Transverse colon (tissue), 4 donors: ENCODE data around the gene MAL. TPM values are rescaled to one million over a fixed set of nuclear protein-coding genes. Genes with fewer than 3 reads are reported as not detected.

Source experiments
- DNase-seq: peaks from one replicate; pipeline ENCODE4 v3.0.0-alpha.2; 2019
- H3K27ac ChIP-seq, 4 donors: fragments of 200-600 bp; sonication (generic); 2 replicates each; pipeline ENCODE4 v1.5.1; 2016 to 2018; ENCODE audit warnings: inconsistent platforms in 4 of 4
- H3K27me3 ChIP-seq: fragments of 200-600 bp; sonication (generic); 2 replicates; pipeline ENCODE4 v1.5.1; 2017; ENCODE audit warnings: inconsistent platforms
- H3K36me3 ChIP-seq, 4 donors: fragments of 200-600 bp; sonication (generic); 2 replicates each; pipeline ENCODE4 v1.5.1; 2017 to 2019; ENCODE audit warnings: inconsistent platforms in 4 of 4
- H3K4me1 ChIP-seq, 4 donors: fragments of 200-600 bp; sonication (generic); 2 replicates each; pipeline ENCODE4 v1.5.1; 2017 to 2020; ENCODE audit warnings: inconsistent platforms in 4 of 4
- H3K4me3 ChIP-seq, 4 donors: fragments of 200-600 bp; sonication (generic); 1 replicate in 1 of 4; 2 replicates in 3 of 4; pipeline versions ENCODE4 v1.5.1 to v1.6.1; 2017 to 2019; ENCODE audit warnings: inconsistent platforms in 4 of 4
- H3K9me3 ChIP-seq, 2 donors: fragments of 200-600 bp; sonication (generic); 2 replicates each; pipeline ENCODE4 v1.5.1; 2017 to 2019; ENCODE audit warnings: inconsistent platforms in 2 of 2
- CTCF ChIP-seq, 5 experiments: fragments of 200-600 bp in 3 of 5; fragments of 450-650 bp in 2 of 5; sonication (generic) in 3 of 5; IDR thresholded peaks; 1 replicate in 2 of 5; 2 replicates in 3 of 5; pipeline ENCODE4 v1.5.1; 2016 to 2017; ENCODE audit warnings: antibody characterized with exemption in 5 of 5, inconsistent platforms in 3 of 5, mild to moderate bottlenecking in 2 of 5, moderate library complexity in 1 of 5
- EP300 ChIP-seq: sonication (generic); formaldehyde crosslinking; IDR thresholded peaks from one replicate; pipeline ENCODE4 v1.6.1; 2017; ENCODE audit warnings: antibody characterized with exemption, low read depth
- POLR2A ChIP-seq: fragments of 450-650 bp; IDR thresholded peaks from one replicate; pipeline ENCODE4 v1.6.1; 2016; ENCODE audit warnings: antibody characterized with exemption, mild to moderate bottlenecking, moderate library complexity
- POLR2AphosphoS5 ChIP-seq, 3 donors: sonication (generic); formaldehyde crosslinking; IDR thresholded peaks; one replicate each; pipeline ENCODE4 v1.6.1; 2016; ENCODE audit warnings: antibody characterized with exemption in 3 of 3
- WGBS, 2 donors: methylation state at CpG; one replicate each; pipeline ENCODE4 v1.1.5; 2018; ENCODE audit warnings: low coverage in 1 of 2; 5-methylcytosine and 5-hydroxymethylcytosine counted together
- in situ Hi-C, 4 donors: fragments of 200-750 bp; cut with MboI; loops; one replicate each; pipeline versions ENCODE4 v1.15.0 to v1.15.1; 2017; ENCODE audit warnings: low sequenced_read_pairs in 3 of 4, low pct_ligation_motif_present in 1 of 4, low pct_unique_long_range_greater_than_20kb in 1 of 4
- intact Hi-C: fragments of 100-400 bp; cut with DNase I; formaldehyde crosslinking; loops from one replicate; pipeline ENCODE4 v1.15.1; 2023; ENCODE audit warnings: low total_unique reads
- total RNA-seq, 4 donors: library from RNA; depleted of rRNA; stranded (reverse); fragments of >200 nt; gene quantifications; one replicate each; pipeline ENCODE4 v1.1.0, GENCODE V29; 2016

The MAL gene
- total RNA-seq, 4 donors from 2014 or later, result 3.7 to 14.3 (median 5.1) TPM

DNA sequence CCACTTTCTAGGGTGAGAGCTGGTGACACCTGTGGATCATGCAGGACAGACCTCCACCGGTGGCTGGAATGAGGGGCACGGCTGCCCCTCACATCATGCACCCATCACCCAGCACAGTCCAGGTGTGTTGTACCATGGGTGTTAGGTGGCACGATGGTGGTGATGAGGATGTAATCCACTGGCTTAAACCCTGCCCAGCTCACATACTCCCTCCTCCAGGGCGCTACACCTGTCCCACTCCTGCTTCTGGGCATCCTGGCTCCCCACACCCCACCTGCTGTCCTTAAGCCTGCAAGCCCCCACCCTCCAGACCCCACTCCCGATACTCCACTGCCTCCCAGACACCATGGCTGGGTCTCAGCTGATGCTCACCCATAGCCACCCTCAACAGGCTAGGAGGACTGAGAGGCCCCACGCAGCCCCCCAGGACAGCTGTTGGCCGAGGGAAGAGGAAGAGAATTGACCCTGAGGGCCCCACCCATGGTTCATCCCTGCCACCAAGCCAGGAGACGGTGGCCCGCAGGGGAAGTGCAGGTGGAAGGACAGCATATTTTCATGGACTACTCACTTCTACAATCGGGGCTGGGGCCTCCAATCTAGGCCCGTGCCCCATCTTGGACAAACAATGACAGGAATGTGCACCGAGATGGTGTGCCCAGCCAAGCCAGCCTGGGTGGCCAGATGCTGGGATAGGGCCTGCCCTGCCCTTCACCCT is 34.3 kb downstream of the MAL start:
- H3K27me3 ChIP-seq, result no peaks in the 10 kb centered on the region
- 81% methylated on average over 12 of the region's 12 CpGs; no CpG with 5 or more reads in 1 of the 2 donors for WGBS, 2 donors
- in situ Hi-C loops, result no loop called here
- TF ChIP-seq CTCF (IDR thresholded peaks at IDR 0.05) (no peak), POLR2A (no peak), POLR2AphosphoS5 (IDR thresholded peaks at IDR 0.05) (no peak), EP300 (no peak)
- DNase-seq, result no peak
- no peak overlapping the region for H3K4me3 ChIP-seq
- H3K27ac ChIP-seq, result no peak overlapping the region
- no peaks in the 10 kb centered on the region for H3K9me3 ChIP-seq
- H3K36me3 ChIP-seq, result no peaks in the 10 kb centered on the region
- H3K4me1 ChIP-seq, result no peaks in the 10 kb centered on the region
- intact Hi-C loops, result no loop called here

DNA sequence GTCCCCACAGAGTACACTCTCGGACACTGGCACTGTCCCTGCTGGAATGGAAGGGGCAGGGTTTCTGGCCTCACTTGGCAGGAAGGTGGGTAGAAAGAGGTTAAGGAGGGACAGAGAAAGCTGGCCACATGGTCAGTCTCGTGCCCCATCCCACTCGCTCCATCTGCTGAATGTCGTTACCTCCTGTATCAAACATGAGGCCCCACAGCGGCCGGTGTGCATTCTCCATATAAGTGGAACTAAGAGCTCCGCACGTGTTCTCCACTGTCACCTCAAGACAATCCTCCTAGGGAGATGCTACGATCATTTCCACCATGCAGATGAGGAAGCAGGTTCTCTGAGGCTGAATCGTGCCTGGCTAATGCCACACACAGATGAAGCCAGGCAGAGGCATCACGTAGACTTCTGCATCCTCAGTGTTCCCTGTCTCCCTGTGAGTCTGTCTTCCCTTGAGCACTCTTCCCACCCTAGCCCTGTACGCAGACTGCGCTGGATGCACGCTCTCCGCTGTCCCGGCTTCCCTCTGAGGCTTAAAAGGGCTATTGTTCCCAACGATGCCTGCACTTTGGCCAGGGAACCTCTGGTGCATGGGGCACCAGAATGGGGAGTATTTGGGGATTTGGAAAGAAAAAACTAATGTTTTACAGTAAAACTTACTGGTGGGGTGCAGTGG is 35.1 kb downstream of the MAL start:
- no peak for DNase-seq
- Histone ChIP-seq H3K27me3 (no peaks in the 10 kb centered on the region), H3K4me3 (no peak overlapping the region), H3K36me3 (no peaks in the 10 kb centered on the region), H3K27ac (no peak overlapping the region), H3K4me1 (no peaks in the 10 kb centered on the region), H3K9me3 (no peaks in the 10 kb centered on the region)
- WGBS, 2 donors, result 86% methylated on average over 17 of the region's 17 CpGs; no CpG with 5 or more reads in 1 of the 2 donors
- TF ChIP-seq CTCF (IDR thresholded peaks at IDR 0.05) (no peak), EP300 (no peak), POLR2AphosphoS5 (IDR thresholded peaks at IDR 0.05) (no peak), POLR2A (no peak)
- intact Hi-C loops (no loop called here), in situ Hi-C loops (no loop called here)

DNA sequence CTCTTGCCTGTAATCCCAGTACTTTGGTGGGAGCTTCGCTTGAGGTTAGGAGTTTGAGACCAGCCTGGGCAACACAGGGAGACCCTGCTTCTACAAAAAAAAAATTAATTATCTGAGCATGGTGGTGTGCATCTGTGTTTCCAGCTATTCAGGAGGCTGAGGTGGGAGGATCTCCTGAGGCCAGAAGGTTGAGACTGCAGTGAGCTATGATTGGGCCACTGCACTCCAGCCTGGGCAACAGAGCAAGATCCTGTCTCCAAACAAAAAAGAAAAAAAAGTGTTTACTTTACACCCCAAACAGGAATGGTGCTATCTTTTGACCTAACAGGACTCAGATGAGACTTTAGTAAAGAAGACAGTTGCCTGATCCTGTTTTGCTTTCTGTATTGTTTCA is 35.6 kb downstream of the MAL start:
- H3K4me3 ChIP-seq, result no peak overlapping the region
- intact Hi-C loops, result no loop called here
- no peak overlapping the region for H3K27ac ChIP-seq
- in situ Hi-C loops, result no loop called here
- H3K36me3 ChIP-seq, result no peaks in the 10 kb centered on the region
- no peak for DNase-seq
- TF ChIP-seq POLR2A (no peak), POLR2AphosphoS5 (IDR thresholded peaks at IDR 0.05) (no peak)
- H3K27me3 ChIP-seq, result no peaks in the 10 kb centered on the region
- WGBS, 2 donors, result 100% methylated on average over 1 of the region's 1 CpG
- no peaks in the 10 kb centered on the region for H3K9me3 ChIP-seq
- no peaks in the 10 kb centered on the region for H3K4me1 ChIP-seq

GRCh38 chr2:95061601-95062183 is 36.2 kb downstream of the MAL start:
- DNase-seq, result no peak
- Histone ChIP-seq H3K27me3 (no peaks in the 10 kb centered on the region), H3K36me3 (no peaks in the 10 kb centered on the region), H3K9me3 (no peaks in the 10 kb centered on the region), H3K4me1 (no peaks in the 10 kb centered on the region), H3K4me3 (no peak overlapping the region), H3K27ac (no peak overlapping the region)
- intact Hi-C loops (no loop called here), in situ Hi-C loops (no loop called here)
- TF ChIP-seq CTCF (IDR thresholded peaks at IDR 0.05), result no peak
- TF ChIP-seq POLR2A, result no peak
- no peak for TF ChIP-seq POLR2AphosphoS5 (IDR thresholded peaks at IDR 0.05)
- no peak for TF ChIP-seq EP300
- 75% methylated on average over 11 of the region's 11 CpGs; no CpG with 5 or more reads in 1 of the 2 donors for WGBS, 2 donors
